OCI-LY7 (cell line): ENCODE results near the gene NPEPL1. TPM values are rescaled to one million over a fixed set of nuclear protein-coding genes. Genes with fewer than 3 reads are reported as not detected.

Source experiments
- BruUV-seq: library from RNA; stranded (reverse); fragments of 400-500 nt; replicated peaks from 2 replicates; lab custom pipeline; 2021; lab: Mats Ljungman, UMichigan
- CTCF ChIA-PET: fragments of 300-600 bp; sonication (Branson Sonifier 250); formaldehyde crosslinking; loops from one replicate; lab custom pipeline; 2022; ENCODE audit warnings: antibody characterized with exemption; ENCODE audit not compliant: unreplicated experiment; lab: Charles Lee
- POLR2A ChIA-PET: fragments of 300-600 bp; sonication (Branson Sonifier 250); formaldehyde crosslinking; loops from one replicate; lab custom pipeline; 2022; ENCODE audit warnings: antibody characterized with exemption; lab: Charles Lee
- DNase-seq: peaks from one replicate; pipeline ENCODE4 v3.0.0-alpha.2; 2015; ENCODE audit warnings: low spot score
- H2AFZ ChIP-seq: fragments of 200-600 bp; sonication (generic), shearing (Covaris generic); 2 replicates; pipeline ENCODE4 v1.6.1; 2014; ENCODE audit warnings: mild to moderate bottlenecking, antibody characterized with exemption, low read length, moderate library complexity
- H3K27ac ChIP-seq: fragments of 200-600 bp; sonication (generic); 2 replicates; pipeline ENCODE4 v1.5.1; 2014; ENCODE audit warnings: mixed run types, low read depth, mild to moderate bottlenecking, moderate library complexity, low read length, inconsistent platforms; ENCODE audit not compliant: poor library complexity, severe bottlenecking
- H3K36me3 ChIP-seq: fragments of 200-600 bp; sonication (generic); 2 replicates; pipeline ENCODE4 v1.6.1; 2014; ENCODE audit warnings: mild to moderate bottlenecking, antibody characterized with exemption, low read length, moderate library complexity, mixed read lengths; ENCODE audit not compliant: insufficient read depth
- H3K4me1 ChIP-seq: fragments of 200-600 bp; sonication (generic); 2 replicates; pipeline ENCODE4 v1.5.1; 2014; ENCODE audit warnings: mild to moderate bottlenecking, low read length; ENCODE audit not compliant: insufficient read depth, poor library complexity, severe bottlenecking
- H3K4me2 ChIP-seq: fragments of 200-600 bp; sonication (generic); 2 replicates; pipeline ENCODE4 v1.6.1; 2014; ENCODE audit warnings: mild to moderate bottlenecking, low read length
- H3K4me3 ChIP-seq: fragments of 200-600 bp; sonication (generic); 2 replicates; pipeline ENCODE4 v1.5.1; 2014; ENCODE audit warnings: mild to moderate bottlenecking, low read depth, low read length; ENCODE audit not compliant: poor library complexity, severe bottlenecking
- H3K79me2 ChIP-seq: fragments of 200-600 bp; sonication (generic); 2 replicates; pipeline ENCODE4 v1.6.1; 2016; ENCODE audit warnings: low read depth, mild to moderate bottlenecking, low read length, moderate library complexity, mixed read lengths; ENCODE audit not compliant: insufficient read depth
- H3K9me2 ChIP-seq: fragments of 200-600 bp; sonication (generic); 2 replicates; pipeline ENCODE4 v1.6.1; 2016; ENCODE audit warnings: mild to moderate bottlenecking, low read length, mixed read lengths; ENCODE audit not compliant: insufficient read depth
- H3K9me3 ChIP-seq: fragments of 200-600 bp; sonication (generic); 2 replicates; pipeline ENCODE4 v1.6.1; 2014; ENCODE audit warnings: mild to moderate bottlenecking, mixed run types, low read length, mixed read lengths
- H4K20me1 ChIP-seq: fragments of 200-600 bp; sonication (generic); 2 replicates; pipeline ENCODE4 v1.6.1; 2014; ENCODE audit warnings: mild to moderate bottlenecking, antibody characterized with exemption, low read length, moderate library complexity, mixed read lengths; ENCODE audit not compliant: insufficient read depth
- CTCF ChIP-seq: fragments of 200-600 bp; sonication (generic); conservative IDR thresholded peaks from 2 replicates; pipeline ENCODE4 v1.5.1; 2014; ENCODE audit warnings: mild to moderate bottlenecking, antibody characterized with exemption, low read length, moderate library complexity, mixed read lengths
- EZH2phosphoT487 ChIP-seq: fragments of 200-600 bp; sonication (generic); IDR thresholded peaks from 2 replicates; pipeline ENCODE4 v1.6.1; 2018; ENCODE audit warnings: low read depth, borderline replicate concordance, mild to moderate bottlenecking, mixed run types, antibody characterized with exemption, low read length, moderate library complexity, mixed read lengths
- intact Hi-C: fragments of 100-400 bp; cut with micrococcal nuclease; formaldehyde crosslinking; loops from one replicate; pipeline ENCODE4 v1.10.0; 2022; ENCODE audit not compliant: unreplicated experiment
- total RNA-seq, 2 experiments: library from RNA; depleted of rRNA in 1 of 2; stranded (reverse); fragments of >200 nt in 1 of 2; shearing (Covaris generic) in 1 of 2; gene quantifications; 2 replicates each; pipeline ENCODE4 v1.2.3, GENCODE V29; 2014 to 2022

Gene NPEPL1
- total RNA-seq, 2 experiments from 2014 or later, result 3.4 to 11.5 TPM

- Histone ChIP-seq H3K9me3 (no peaks in the 10 kb centered on the region), H3K79me2 (no peaks in the 10 kb centered on the region), H4K20me1 (no peaks in the 10 kb centered on the region), H3K27ac (no peak overlapping the region), H3K9me2 (no peaks in the 10 kb centered on the region), H3K36me3 (no peaks in the 10 kb centered on the region), H2AFZ (no peak overlapping the region), H3K4me3 (no peak overlapping the region), H3K4me2 (no peak overlapping the region), H3K4me1 (no peaks in the 10 kb centered on the region)
- no peak for DNase-seq
- intact Hi-C loops, result no loop called here
- no peak for TF ChIP-seq CTCF
- TF ChIP-seq EZH2phosphoT487, result no peak
- CTCF ChIA-PET, result no interaction called here
- POLR2A ChIA-PET, result no interaction called here
- BruUV-seq, result no TSS peak
Observed at GRCh38 chr20:58706975-58707681, 14.5 kb downstream of the NPEPL1 start.

GRCh38 chr20:58707770-58708169, 15.2 kb downstream of the NPEPL1 start:
- Histone ChIP-seq H3K4me3 (no peak overlapping the region), H3K4me2 (no peak overlapping the region), H2AFZ (no peak overlapping the region), H4K20me1 (no peaks in the 10 kb centered on the region), H3K36me3 (no peaks in the 10 kb centered on the region), H3K9me3 (no peaks in the 10 kb centered on the region), H3K9me2 (no peaks in the 10 kb centered on the region), H3K79me2 (no peaks in the 10 kb centered on the region), H3K4me1 (no peaks in the 10 kb centered on the region), H3K27ac (no peak overlapping the region)
- TF ChIP-seq EZH2phosphoT487, result no peak
- TF ChIP-seq CTCF, result no peak
- DNase-seq, result no peak
- ChIA-PET CTCF (no interaction called here), POLR2A (no interaction called here)
- intact Hi-C loops, result no loop called here
- no TSS peak for BruUV-seq

- TF ChIP-seq CTCF, result no peak
- no peak for TF ChIP-seq EZH2phosphoT487
- Histone ChIP-seq H2AFZ (no peak overlapping the region), H3K9me3 (no peaks in the 10 kb centered on the region), H3K27ac (no peak overlapping the region), H3K4me1 (no peaks in the 10 kb centered on the region), H3K36me3 (no peaks in the 10 kb centered on the region), H3K4me2 (no peak overlapping the region), H3K79me2 (no peaks in the 10 kb centered on the region), H3K4me3 (no peak overlapping the region), H4K20me1 (no peaks in the 10 kb centered on the region), H3K9me2 (no peaks in the 10 kb centered on the region)
- DNase-seq, result no peak
- ChIA-PET CTCF (interaction anchor here (0.6 kb wide), 1 partner anchor 187 kb away, joined by 3 read pairs; no protein-coding TSS in a partner anchor), POLR2A (interaction anchor here (0.6 kb wide), 1 partner anchor 20 kb away, joined by 3 read pairs; no protein-coding TSS in a partner anchor)
- intact Hi-C loops, result no loop called here
- no TSS peak for BruUV-seq
Observed at GRCh38 chr20:58708246-58708931, 15.8 kb downstream of the NPEPL1 start.
